H9 (cell line): ENCODE measurements around the gene PLEKHG5. TPM values are rescaled to one million over a fixed set of nuclear protein-coding genes. Genes with fewer than 3 reads are reported as not detected.
A peak's percentile ranks its signal among the peaks of the same experiment; 100 is the strongest.

Experiments
- DNase-seq: peaks from one replicate; pipeline ENCODE4 v3.0.0-alpha.2; 2017
- H2AFZ ChIP-seq: one replicate; pipeline ENCODE4 v1.6.1; 2013; ENCODE audit warnings: mild to moderate bottlenecking, low read length, control low read depth, moderate library complexity
- H2AK5ac ChIP-seq: 2 replicates; pipeline ENCODE4 v1.6.1; 2013; ENCODE audit warnings: low read length, control low read depth, mixed read lengths; ENCODE audit not compliant: insufficient read length
- H2BK120ac ChIP-seq: one replicate; pipeline ENCODE4 v1.6.1; 2013; ENCODE audit warnings: low read depth, mild to moderate bottlenecking, low read length, control low read depth, inconsistent platforms; ENCODE audit not compliant: poor library complexity, severe bottlenecking
- H2BK12ac ChIP-seq: 2 replicates; pipeline ENCODE4 v1.6.1; 2013; ENCODE audit warnings: low read length, control low read depth, mixed read lengths, low read depth; ENCODE audit not compliant: insufficient read length
- H2BK15ac ChIP-seq: 2 replicates; pipeline ENCODE4 v1.6.1; 2013; ENCODE audit warnings: low read depth, low read length, control low read depth
- H2BK20ac ChIP-seq: one replicate; pipeline ENCODE4 v1.6.1; 2013; ENCODE audit warnings: low read depth, mild to moderate bottlenecking, low read length, control low read depth, inconsistent platforms; ENCODE audit not compliant: poor library complexity, severe bottlenecking
- H2BK5ac ChIP-seq: 2 replicates; pipeline ENCODE4 v1.6.1; 2013; ENCODE audit warnings: low read length, control low read depth, mixed read lengths; ENCODE audit not compliant: insufficient read length
- H3K14ac ChIP-seq: 2 replicates; pipeline ENCODE4 v1.6.1; 2013; ENCODE audit warnings: low read length, control low read depth; ENCODE audit not compliant: insufficient read depth
- H3K18ac ChIP-seq: 2 replicates; pipeline ENCODE4 v1.6.1; 2013; ENCODE audit warnings: low read depth, mild to moderate bottlenecking, mixed read lengths, low read length, control low read depth; ENCODE audit not compliant: insufficient read length
- H3K23ac ChIP-seq: 2 replicates; pipeline ENCODE4 v1.6.1; 2013; ENCODE audit warnings: low read length, control low read depth, mixed read lengths, low read depth; ENCODE audit not compliant: insufficient read length
- H3K23me2 ChIP-seq: 2 replicates; pipeline ENCODE4 v1.6.1; 2013; ENCODE audit warnings: low read depth, mild to moderate bottlenecking, mixed read lengths, low read length, control low read depth; ENCODE audit not compliant: insufficient read length, poor library complexity, severe bottlenecking
- H3K27ac ChIP-seq: 2 replicates; pipeline ENCODE4 v1.5.1; 2013; ENCODE audit warnings: low read length, control low read depth, mixed read lengths, low read depth; ENCODE audit not compliant: insufficient read length
- H3K27me3 ChIP-seq: 2 replicates; pipeline ENCODE4 v1.6.1; 2013; ENCODE audit warnings: low read length, control low read depth, inconsistent platforms; ENCODE audit not compliant: insufficient read depth
- H3K4ac ChIP-seq: 2 replicates; pipeline ENCODE4 v1.6.1; 2013; ENCODE audit warnings: low read depth, mild to moderate bottlenecking, control low read depth, inconsistent platforms, low read length, moderate library complexity
- H3K4me1 ChIP-seq: 2 replicates; pipeline ENCODE4 v1.6.1; 2013; ENCODE audit warnings: low read length, control low read depth, inconsistent platforms; ENCODE audit not compliant: insufficient read depth
- H3K4me2 ChIP-seq: 2 replicates; pipeline ENCODE4 v1.6.1; 2013; ENCODE audit warnings: low read length, control low read depth, mixed read lengths; ENCODE audit not compliant: insufficient read length, insufficient read depth
- H3K56ac ChIP-seq: 2 replicates; pipeline ENCODE4 v1.6.1; 2013; ENCODE audit warnings: low read depth, mild to moderate bottlenecking, mixed read lengths, low read length, control low read depth; ENCODE audit not compliant: insufficient read length
- H3K79me1 ChIP-seq: 2 replicates; pipeline ENCODE4 v1.6.1; 2013; ENCODE audit warnings: low read depth, mild to moderate bottlenecking, moderate library complexity, low read length, control low read depth, inconsistent platforms; ENCODE audit not compliant: insufficient read depth, poor library complexity, severe bottlenecking
- H3K79me2 ChIP-seq: 2 replicates; pipeline ENCODE4 v1.6.1; 2013; ENCODE audit warnings: low read length, control low read depth, inconsistent platforms; ENCODE audit not compliant: insufficient read depth
- H3K9ac ChIP-seq: 2 replicates; pipeline ENCODE4 v1.6.1; 2013; ENCODE audit warnings: low read length, control low read depth, mixed read lengths; ENCODE audit not compliant: insufficient read length; ENCODE audit errors: extremely low read depth
- H3K9me3 ChIP-seq: one replicate; pipeline ENCODE4 v1.6.1; 2013; ENCODE audit warnings: low read depth, low read length, inconsistent platforms; ENCODE audit not compliant: control insufficient read depth
- H3T11ph ChIP-seq: one replicate; pipeline ENCODE4 v1.6.1; 2013; ENCODE audit warnings: mild to moderate bottlenecking, low read length, control low read depth, inconsistent platforms
- H4K20me1 ChIP-seq: one replicate; pipeline ENCODE4 v1.6.1; 2013; ENCODE audit not compliant: control insufficient read depth, insufficient read length, insufficient read depth
- H4K5ac ChIP-seq: 2 replicates; pipeline ENCODE4 v1.6.1; 2013; ENCODE audit warnings: low read depth, mild to moderate bottlenecking, mixed read lengths, low read length, control low read depth; ENCODE audit not compliant: insufficient read length
- H4K8ac ChIP-seq: replicated peaks from 2 replicates; pipeline ENCODE4 v1.6.1; 2013; ENCODE audit warnings: low read length, control low read depth, mixed read lengths, low read depth; ENCODE audit not compliant: insufficient read length
- H4K91ac ChIP-seq: 2 replicates; pipeline ENCODE4 v1.6.1; 2013; ENCODE audit warnings: low read depth, mild to moderate bottlenecking, moderate library complexity, mixed read lengths, low read length, control low read depth; ENCODE audit not compliant: insufficient read length
- H3K27ac Mint-ChIP-seq, 3 experiments: 2 replicates in 2 of 3; 3 replicates in 1 of 3; pipeline ENCODE4 v1.8.0; 2020 to 2021; ENCODE audit warnings: mixed read lengths in 3 of 3, mild to moderate bottlenecking in 1 of 3, moderate library complexity in 1 of 3
- H3K27me3 Mint-ChIP-seq: 2 replicates; pipeline ENCODE4 v1.8.0; 2021; ENCODE audit warnings: low read depth, mild to moderate bottlenecking, moderate library complexity, mixed read lengths
- H3K36me3 Mint-ChIP-seq, 3 experiments: 2 replicates in 2 of 3; 3 replicates in 1 of 3; pipeline ENCODE4 v1.8.0; 2020 to 2021; ENCODE audit warnings: low read depth in 3 of 3, mixed read lengths in 3 of 3; ENCODE audit not compliant: insufficient read depth in 1 of 3
- H3K4me1 Mint-ChIP-seq, 2 experiments: 2 replicates each; pipeline ENCODE4 v1.8.0; 2020; ENCODE audit warnings: mixed read lengths in 2 of 2
- H3K4me3 Mint-ChIP-seq, 2 experiments: 2 replicates in 1 of 2; 3 replicates in 1 of 2; pipeline ENCODE4 v1.8.0; 2020 to 2021; ENCODE audit warnings: mild to moderate bottlenecking in 2 of 2, mixed read lengths in 2 of 2, moderate library complexity in 1 of 2
- H3K9me3 Mint-ChIP-seq, 2 experiments: 2 replicates in 1 of 2; 3 replicates in 1 of 2; pipeline ENCODE4 v1.8.0; 2020; ENCODE audit warnings: mild to moderate bottlenecking in 2 of 2, mixed read lengths in 2 of 2, moderate library complexity in 1 of 2
- WGBS: extraction: QIAGEN DNeasy Blood & Tissue Kit; methylation state at CpG from one replicate; pipeline ENCODE4 v1.1.7; 2013; ENCODE audit warnings: missing lambda C conversion rate, low lambda C conversion rate, mixed read lengths; ENCODE audit not compliant: insufficient read length; ENCODE audit errors: extremely low coverage; 5-methylcytosine and 5-hydroxymethylcytosine counted together
- total RNA-seq: library from RNA; stranded (reverse); gene quantifications from 2 replicates; pipeline ENCODE4 v1.2.1, GENCODE V29; 2021
- TF ChIP-seq, protein P1 (sequence below): fragments of 200-600 bp; sonication (generic); conservative IDR thresholded peaks from 3 replicates; pipeline ENCODE4 v1.8.0; 2021; ENCODE audit warnings: antibody characterized with exemption, mild to moderate bottlenecking

The PLEKHG5 gene
- total RNA-seq, 1 experiment from 2014 or later: 22.3 TPM

DNA sequence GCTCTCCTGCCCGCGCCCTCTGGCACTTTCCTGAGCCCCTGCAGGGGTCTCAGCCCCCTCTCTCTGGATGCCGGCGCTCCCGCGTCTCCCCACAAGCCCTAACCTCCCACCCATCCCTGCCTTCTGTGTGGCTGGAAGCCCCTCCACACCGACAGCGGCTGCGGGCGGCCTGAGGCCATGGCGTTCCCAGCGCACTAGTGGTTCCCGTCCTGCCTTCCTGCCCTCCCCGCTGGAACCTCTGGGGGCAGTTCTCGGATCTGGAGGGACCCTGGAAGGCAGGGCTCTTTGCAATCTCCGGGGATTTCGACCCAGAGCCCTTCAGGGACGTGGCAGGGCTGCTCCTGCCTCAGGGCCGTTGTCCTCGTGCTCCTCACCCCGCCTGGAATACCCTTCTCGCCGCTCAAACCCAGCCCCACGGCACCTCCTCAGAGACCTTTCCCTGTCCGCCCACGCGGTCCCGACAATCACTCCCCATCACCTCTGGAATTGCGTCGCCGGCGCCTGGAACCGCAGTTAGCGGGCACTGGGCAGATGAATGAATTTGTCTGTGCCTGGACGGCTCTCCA is 67.4 kb downstream of the PLEKHG5 start:
- peak overlapping the region; percentile 30 for H3K4me2 ChIP-seq
- H2BK20ac ChIP-seq: no peak overlapping the region
- DNase-seq: no peak
- Mint-ChIP-seq H3K9me3 (peaks cover 0 to 3% of the 10 kb centered on the region in 2 experiments; a peak in 2 of 5 replicates), H3K27me3 (peaks cover 89% of the 10 kb centered on the region), H3K4me1 (peaks cover 5 to 19% of the 10 kb centered on the region in 2 experiments), H3K36me3 (no peaks in the 10 kb centered on the region), H3K27ac (peak overlapping the region in 1 of 3 experiments; percentile 44; a peak in 1 of 7 replicates), H3K4me3 (peak overlapping the region; percentile 36 to 78)
- no peak overlapping the region for H2BK15ac ChIP-seq
- H4K8ac ChIP-seq: no peak overlapping the region
- H3K9me3 ChIP-seq: no peaks in the 10 kb centered on the region
- no peaks in the 10 kb centered on the region for H3K4me1 ChIP-seq
- no peak overlapping the region for H3K56ac ChIP-seq
- TF ChIP-seq, protein P1, sequence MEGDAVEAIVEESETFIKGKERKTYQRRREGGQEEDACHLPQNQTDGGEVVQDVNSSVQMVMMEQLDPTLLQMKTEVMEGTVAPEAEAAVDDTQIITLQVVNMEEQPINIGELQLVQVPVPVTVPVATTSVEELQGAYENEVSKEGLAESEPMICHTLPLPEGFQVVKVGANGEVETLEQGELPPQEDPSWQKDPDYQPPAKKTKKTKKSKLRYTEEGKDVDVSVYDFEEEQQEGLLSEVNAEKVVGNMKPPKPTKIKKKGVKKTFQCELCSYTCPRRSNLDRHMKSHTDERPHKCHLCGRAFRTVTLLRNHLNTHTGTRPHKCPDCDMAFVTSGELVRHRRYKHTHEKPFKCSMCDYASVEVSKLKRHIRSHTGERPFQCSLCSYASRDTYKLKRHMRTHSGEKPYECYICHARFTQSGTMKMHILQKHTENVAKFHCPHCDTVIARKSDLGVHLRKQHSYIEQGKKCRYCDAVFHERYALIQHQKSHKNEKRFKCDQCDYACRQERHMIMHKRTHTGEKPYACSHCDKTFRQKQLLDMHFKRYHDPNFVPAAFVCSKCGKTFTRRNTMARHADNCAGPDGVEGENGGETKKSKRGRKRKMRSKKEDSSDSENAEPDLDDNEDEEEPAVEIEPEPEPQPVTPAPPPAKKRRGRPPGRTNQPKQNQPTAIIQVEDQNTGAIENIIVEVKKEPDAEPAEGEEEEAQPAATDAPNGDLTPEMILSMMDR: no peak
- H3K27me3 ChIP-seq: peaks cover 54% of the 10 kb centered on the region
- no peak overlapping the region for H3K27ac ChIP-seq
- no peak overlapping the region for H3T11ph ChIP-seq
- no peak overlapping the region for H4K91ac ChIP-seq
- no peak overlapping the region for H2BK12ac ChIP-seq
- H4K5ac ChIP-seq: no peak overlapping the region
- H3K79me1 ChIP-seq: no peaks in the 10 kb centered on the region
- no peak overlapping the region for H2BK5ac ChIP-seq
- no peak overlapping the region for H2AK5ac ChIP-seq
- H4K20me1 ChIP-seq: no peaks in the 10 kb centered on the region
- no CpG with 5 or more reads among the region's 35 CpGs for WGBS
- no peaks in the 10 kb centered on the region for H3K79me2 ChIP-seq
- H3K9ac ChIP-seq: no peak overlapping the region
- no peak overlapping the region for H3K18ac ChIP-seq
- no peak overlapping the region for H3K14ac ChIP-seq
- H3K23ac ChIP-seq: no peak overlapping the region
- H3K23me2 ChIP-seq: peaks cover 10% of the 10 kb centered on the region
- H2AFZ ChIP-seq: no peak overlapping the region
- H3K4ac ChIP-seq: no peak overlapping the region
- H2BK120ac ChIP-seq: no peak overlapping the region
